Hepatocyte (in vitro differentiated cells): ENCODE measurements around the gene SERPINF2. TPM values are rescaled to one million over a fixed set of nuclear protein-coding genes. Genes with fewer than 3 reads are reported as not detected.

Experiments used
- DNase-seq: peaks from one replicate; pipeline ENCODE4 v3.0.0-alpha.2; 2016; ENCODE audit warnings: low spot score
- H2AFZ ChIP-seq: fragments of 200-600 bp; sonication (generic); 2 replicates; pipeline ENCODE4 v1.6.0; 2016; ENCODE audit warnings: antibody characterized with exemption, mild to moderate bottlenecking
- H3K27ac ChIP-seq: fragments of 200-600 bp; sonication (generic); 2 replicates; pipeline ENCODE4 v1.5.1; 2016; ENCODE audit warnings: mild to moderate bottlenecking
- H3K27me3 ChIP-seq: fragments of 200-600 bp; sonication (generic); 2 replicates; pipeline ENCODE4 v1.6.1; 2016
- H3K36me3 ChIP-seq: fragments of 200-600 bp; sonication (generic); replicated peaks from 2 replicates; pipeline ENCODE4 v1.5.1; 2016; ENCODE audit warnings: low read depth; ENCODE audit not compliant: insufficient read depth
- H3K4me1 ChIP-seq: fragments of 200-600 bp; sonication (generic); 2 replicates; pipeline ENCODE4 v1.5.1; 2016; ENCODE audit warnings: mild to moderate bottlenecking, moderate library complexity; ENCODE audit not compliant: insufficient read depth
- H3K4me2 ChIP-seq: fragments of 200-600 bp; sonication (generic); 2 replicates; pipeline ENCODE4 v1.6.0; 2016
- H3K4me3 ChIP-seq: fragments of 200-600 bp; sonication (generic); 2 replicates; pipeline ENCODE4 v1.5.1; 2016; ENCODE audit warnings: mild to moderate bottlenecking
- H3K79me2 ChIP-seq: fragments of 200-600 bp; sonication (generic); 2 replicates; pipeline ENCODE4 v1.6.0; 2017; ENCODE audit warnings: mild to moderate bottlenecking
- H3K9me2 ChIP-seq: fragments of 200-600 bp; sonication (generic); replicated peaks from 2 replicates; pipeline ENCODE4 v1.6.0; 2017; ENCODE audit warnings: mild to moderate bottlenecking; ENCODE audit not compliant: insufficient read depth
- H3K9me3 ChIP-seq: fragments of 200-600 bp; sonication (generic); 2 replicates; pipeline ENCODE4 v1.5.1; 2016; ENCODE audit warnings: low read depth, mild to moderate bottlenecking
- H4K20me1 ChIP-seq: fragments of 200-600 bp; sonication (generic); 2 replicates; pipeline ENCODE4 v1.6.0; 2016; ENCODE audit warnings: mild to moderate bottlenecking; ENCODE audit not compliant: insufficient read depth, poor library complexity, severe bottlenecking
- EZH2 ChIP-seq: fragments of 200-600 bp; sonication (generic); IDR thresholded peaks from 2 replicates; pipeline ENCODE4 v1.6.1; 2016; ENCODE audit warnings: antibody characterized with exemption, mild to moderate bottlenecking, borderline replicate concordance
- EZH2phosphoT487 ChIP-seq: fragments of 200-600 bp; sonication (generic); IDR thresholded peaks from one replicate; pipeline ENCODE4 v1.6.1; 2018; ENCODE audit warnings: antibody characterized with exemption, mild to moderate bottlenecking, low read depth, moderate library complexity; ENCODE audit not compliant: unreplicated experiment, severe bottlenecking
- WGBS: methylation state at CpG from one replicate; pipeline ENCODE4 v1.1.6; 2016; ENCODE audit warnings: low lambda C conversion rate; ENCODE audit errors: missing lambda C conversion rate; 5-methylcytosine and 5-hydroxymethylcytosine counted together
- polyA plus RNA-seq: library from polyadenylated mRNA; unstranded; fragments of >200 nt; fragmentation: Nextera tagmentation; extraction: Ambion mirVana; gene quantifications from 2 replicates; pipeline ENCODE4 v1.2.1, GENCODE V29; 2016
- total RNA-seq: library from RNA; depleted of rRNA; stranded (reverse); fragments of >200 nt; gene quantifications from 2 replicates; pipeline ENCODE4 v1.2.3, GENCODE V29; 2014
- TF ChIP-seq, protein P1 (sequence below): fragments of 200-600 bp; sonication (generic); IDR thresholded peaks from 2 replicates; pipeline ENCODE4 v1.5.1; 2016; ENCODE audit warnings: antibody characterized with exemption, mild to moderate bottlenecking; ENCODE audit not compliant: poor library complexity

Gene SERPINF2
- total RNA-seq (127 and 140 TPM in 2 replicates), polyA plus RNA-seq (127 and 164 TPM in 2 replicates)

DNA sequence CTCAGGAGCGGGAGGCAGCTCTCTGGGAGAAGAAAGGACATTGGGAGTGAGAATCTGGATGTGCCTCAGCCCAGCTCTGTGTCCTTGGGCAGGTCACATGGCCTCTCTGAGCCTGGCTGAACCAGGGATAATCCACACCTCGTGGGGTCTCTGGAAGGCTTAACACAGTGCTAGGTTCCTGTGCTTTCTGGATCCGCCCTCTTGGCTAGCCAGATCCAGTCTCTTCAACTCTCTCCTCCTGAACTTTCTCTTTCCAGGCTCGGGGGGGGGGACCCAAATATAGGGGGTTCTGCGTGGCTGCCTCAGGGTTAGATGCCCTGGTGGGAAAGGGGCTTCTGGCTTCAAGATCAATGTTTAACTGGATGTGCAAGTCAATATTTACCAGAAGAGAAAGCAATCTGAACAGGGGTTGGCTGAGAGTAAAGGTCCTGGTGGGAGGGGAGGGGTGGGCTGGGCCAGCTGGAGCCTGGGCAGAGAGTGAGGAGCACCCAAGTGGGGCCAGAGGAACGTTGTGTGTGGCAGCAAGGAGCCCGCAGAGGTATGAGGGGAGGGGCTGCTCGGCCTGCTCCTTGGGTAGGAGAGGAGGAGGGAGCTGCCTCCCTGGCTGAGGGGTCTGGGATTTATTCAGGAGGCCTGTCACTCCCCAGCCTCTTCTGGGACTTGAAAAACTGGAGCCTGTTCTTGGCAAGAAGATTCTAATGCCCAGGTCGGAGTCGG lies at the start of gene SERPINF2:
Gene SERPINF2 (plus strand): TSS at position 501 of the 717 bp plus-strand sequence. CDS start 2,125 bp downstream, outside the sequence.
- peaks cover 2% of the 10 kb centered on the region for H3K79me2 ChIP-seq
- peak within 1 kb of the TSS; percentile 61 for H3K4me2 ChIP-seq
- H2AFZ ChIP-seq = no peak within 1 kb of the TSS
- WGBS = 34% methylated on average over 10 of the region's 10 CpGs
- no peaks in the 10 kb centered on the region for H3K27me3 ChIP-seq
- H4K20me1 ChIP-seq = no peaks in the 10 kb centered on the region
- H3K36me3 ChIP-seq = no peaks in the 10 kb centered on the region
- TF ChIP-seq EZH2phosphoT487 (no peak), EZH2 (no peak)
- TF ChIP-seq, protein P1, sequence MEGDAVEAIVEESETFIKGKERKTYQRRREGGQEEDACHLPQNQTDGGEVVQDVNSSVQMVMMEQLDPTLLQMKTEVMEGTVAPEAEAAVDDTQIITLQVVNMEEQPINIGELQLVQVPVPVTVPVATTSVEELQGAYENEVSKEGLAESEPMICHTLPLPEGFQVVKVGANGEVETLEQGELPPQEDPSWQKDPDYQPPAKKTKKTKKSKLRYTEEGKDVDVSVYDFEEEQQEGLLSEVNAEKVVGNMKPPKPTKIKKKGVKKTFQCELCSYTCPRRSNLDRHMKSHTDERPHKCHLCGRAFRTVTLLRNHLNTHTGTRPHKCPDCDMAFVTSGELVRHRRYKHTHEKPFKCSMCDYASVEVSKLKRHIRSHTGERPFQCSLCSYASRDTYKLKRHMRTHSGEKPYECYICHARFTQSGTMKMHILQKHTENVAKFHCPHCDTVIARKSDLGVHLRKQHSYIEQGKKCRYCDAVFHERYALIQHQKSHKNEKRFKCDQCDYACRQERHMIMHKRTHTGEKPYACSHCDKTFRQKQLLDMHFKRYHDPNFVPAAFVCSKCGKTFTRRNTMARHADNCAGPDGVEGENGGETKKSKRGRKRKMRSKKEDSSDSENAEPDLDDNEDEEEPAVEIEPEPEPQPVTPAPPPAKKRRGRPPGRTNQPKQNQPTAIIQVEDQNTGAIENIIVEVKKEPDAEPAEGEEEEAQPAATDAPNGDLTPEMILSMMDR = no peak
- peak; percentile 63 for DNase-seq
- H3K9me2 ChIP-seq = no peaks in the 10 kb centered on the region
- no peak within 1 kb of the TSS for H3K4me3 ChIP-seq
- peaks cover 22% of the 10 kb centered on the region for H3K4me1 ChIP-seq
- peak within 1 kb of the TSS; percentile 57 for H3K27ac ChIP-seq
- H3K9me3 ChIP-seq = no peaks in the 10 kb centered on the region

DNA sequence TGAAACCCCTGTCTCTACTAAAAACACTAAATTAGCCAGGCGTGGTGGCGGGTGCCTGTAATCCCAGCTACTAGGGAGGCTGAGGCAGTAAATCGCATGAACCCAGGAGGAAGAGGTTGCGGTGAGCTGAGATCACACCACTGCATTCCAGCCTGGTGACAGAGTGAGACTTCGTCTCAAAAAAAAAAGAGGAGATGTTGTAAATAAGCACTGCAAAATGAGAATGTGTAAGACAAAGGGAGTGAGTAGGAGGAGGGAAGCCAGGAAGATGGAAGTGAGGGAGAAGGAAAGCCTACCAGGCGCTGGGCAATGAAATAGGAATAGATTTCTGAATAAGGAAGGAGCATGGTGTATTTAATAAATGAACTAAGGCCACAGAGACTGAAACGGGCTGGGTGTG lies 49.3 kb upstream of the SERPINF2 start:
- H3K36me3 ChIP-seq = no peaks in the 10 kb centered on the region
- no peak overlapping the region for H3K4me3 ChIP-seq
- H3K27me3 ChIP-seq = no peaks in the 10 kb centered on the region
- no peak overlapping the region for H2AFZ ChIP-seq
- 89% methylated on average over 7 of the region's 7 CpGs for WGBS
- H3K4me2 ChIP-seq = no peak overlapping the region
- TF ChIP-seq EZH2 (no peak), EZH2phosphoT487 (no peak)
- TF ChIP-seq, protein P1 = no peak
- H3K79me2 ChIP-seq = no peaks in the 10 kb centered on the region
- H3K9me3 ChIP-seq = no peaks in the 10 kb centered on the region
- no peak overlapping the region for H3K27ac ChIP-seq
- DNase-seq = no peak
- no peaks in the 10 kb centered on the region for H4K20me1 ChIP-seq
- no peaks in the 10 kb centered on the region for H3K9me2 ChIP-seq
- no peaks in the 10 kb centered on the region for H3K4me1 ChIP-seq

DNA sequence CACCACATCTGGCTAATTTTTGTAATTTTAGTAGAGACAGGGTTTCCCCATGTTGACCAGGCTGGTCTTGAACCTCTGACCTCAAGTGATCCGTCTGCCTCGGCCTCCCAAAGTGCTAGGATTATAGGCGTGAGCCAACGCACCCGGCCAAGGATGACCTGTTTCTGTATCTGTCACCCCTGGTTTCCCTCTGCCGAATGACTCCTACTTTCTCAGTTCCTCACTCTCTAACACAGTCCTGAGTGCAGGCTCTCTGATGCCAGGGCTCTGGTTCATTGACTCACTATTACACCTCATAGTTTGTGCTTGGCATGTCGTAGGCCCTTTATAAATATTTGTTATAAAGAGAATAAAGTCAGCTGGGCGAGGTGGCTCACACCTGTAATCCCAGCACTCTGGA lies 47.3 kb upstream of the SERPINF2 start:
- no peaks in the 10 kb centered on the region for H3K9me2 ChIP-seq
- no peak for TF ChIP-seq EZH2
- TF ChIP-seq, protein P1 = no peak
- no peak for TF ChIP-seq EZH2phosphoT487
- no peaks in the 10 kb centered on the region for H3K4me1 ChIP-seq
- H3K27ac ChIP-seq = no peak overlapping the region
- H3K4me3 ChIP-seq = no peak overlapping the region
- no peak for DNase-seq
- H3K4me2 ChIP-seq = no peak overlapping the region
- no peaks in the 10 kb centered on the region for H3K27me3 ChIP-seq
- H3K79me2 ChIP-seq = no peaks in the 10 kb centered on the region
- no peaks in the 10 kb centered on the region for H3K9me3 ChIP-seq
- no peak overlapping the region for H2AFZ ChIP-seq
- 89% methylated on average over 8 of the region's 8 CpGs for WGBS
- H3K36me3 ChIP-seq = no peaks in the 10 kb centered on the region
- no peaks in the 10 kb centered on the region for H4K20me1 ChIP-seq
